Type B pancreatic cell (in vitro differentiated cells): Measurements from ENCODE around the gene PANK4. TPM values are rescaled to one million over a fixed set of nuclear protein-coding genes. Genes with fewer than 3 reads are reported as not detected.
"Not testable (repeated sequence)": the region's sequence is repeated elsewhere in the genome, so short reads cannot be mapped to it uniquely, and the experiment has no call there.

Source experiments
- DNase-seq: peaks from one replicate; pipeline ENCODE4 v3.0.0; 2021; ENCODE audit warnings: mixed read lengths; ENCODE audit not compliant: unreplicated experiment; ENCODE audit errors: extremely low spot score
- H3K27ac Mint-ChIP-seq: 2 replicates; pipeline ENCODE4 v1.8.0; 2021; ENCODE audit warnings: mild to moderate bottlenecking, mixed read lengths
- H3K27me3 Mint-ChIP-seq: 2 replicates; pipeline ENCODE4 v1.8.0; 2021; ENCODE audit warnings: mixed read lengths
- H3K36me3 Mint-ChIP-seq: 2 replicates; pipeline ENCODE4 v1.8.0; 2021; ENCODE audit warnings: mixed read lengths
- H3K4me1 Mint-ChIP-seq: one replicate; pipeline ENCODE4 v1.8.0; 2021; ENCODE audit warnings: mixed read lengths; ENCODE audit not compliant: unreplicated experiment
- H3K4me3 Mint-ChIP-seq: 2 replicates; pipeline ENCODE4 v1.8.0; 2021; ENCODE audit warnings: mild to moderate bottlenecking, mixed read lengths
- H3K9me3 Mint-ChIP-seq: 2 replicates; pipeline ENCODE4 v1.8.0; 2021; ENCODE audit warnings: mixed read lengths
- CTCF ChIP-seq: fragments of 200-600 bp; sonication (generic); conservative IDR thresholded peaks from 2 replicates; pipeline ENCODE4 v1.5.0; 2021; ENCODE audit warnings: antibody characterized with exemption, mild to moderate bottlenecking
- total RNA-seq: library from RNA; stranded (reverse); gene quantifications from 2 replicates; pipeline ENCODE4 v1.2.1, GENCODE V29; 2021; ENCODE audit warnings: low replicate concordance

Gene PANK4
- total RNA-seq, 1 donor from 2014 or later, result 49.1 TPM

- TF ChIP-seq CTCF, result no peak
- Mint-ChIP-seq H3K36me3 (no peaks in the 10 kb centered on the region), H3K27me3 (no peaks in the 10 kb centered on the region), H3K27ac (no peak overlapping the region), H3K9me3 (no peaks in the 10 kb centered on the region), H3K4me1 (peaks cover 5% of the 10 kb centered on the region), H3K4me3 (no peak overlapping the region)
- DNase-seq, result no peak
Measured at GRCh38 chr1:2552189-2552588, 25.8 kb upstream of the PANK4 start.

GRCh38 chr1:2551544-2551943 lies 25.1 kb upstream of the PANK4 start:
- not testable (repeated sequence) for H3K36me3 Mint-ChIP-seq, H3K4me3 Mint-ChIP-seq, H3K4me1 Mint-ChIP-seq, H3K27ac Mint-ChIP-seq, DNase-seq, H3K27me3 Mint-ChIP-seq, H3K9me3 Mint-ChIP-seq

GRCh38 chr1:2550309-2550861 lies 24.0 kb upstream of the PANK4 start:
- not testable (repeated sequence) for H3K36me3 Mint-ChIP-seq, DNase-seq, H3K27me3 Mint-ChIP-seq, H3K9me3 Mint-ChIP-seq, H3K27ac Mint-ChIP-seq, H3K4me3 Mint-ChIP-seq, H3K4me1 Mint-ChIP-seq

- H3K27ac Mint-ChIP-seq, H3K27me3 Mint-ChIP-seq, H3K9me3 Mint-ChIP-seq, H3K4me3 Mint-ChIP-seq, H3K4me1 Mint-ChIP-seq, H3K36me3 Mint-ChIP-seq, DNase-seq: not testable (repeated sequence)
Measured at GRCh38 chr1:2549367-2550029, 23.1 kb upstream of the PANK4 start.

- Mint-ChIP-seq H3K36me3 (no peaks in the 10 kb centered on the region), H3K4me1 (no peaks in the 10 kb centered on the region), H3K9me3 (no peaks in the 10 kb centered on the region), H3K27ac (peak overlapping the region; percentile 91), H3K4me3 (peak overlapping the region; percentile 41), H3K27me3 (no peaks in the 10 kb centered on the region)
- TF ChIP-seq CTCF, result peak; percentile 97
- DNase-seq, result peak; percentile 87
Measured at GRCh38 chr1:2548068-2548589, 21.7 kb upstream of the PANK4 start.

GRCh38 chr1:2547210-2548067 lies 21.0 kb upstream of the PANK4 start:
- peak overlapping the region; percentile 91 for H3K27ac Mint-ChIP-seq

More at GRCh38 chr1:2547210-2548067, 21.0 kb upstream of the PANK4 start:
- TF ChIP-seq CTCF, result no peak
- DNase-seq, result no peak
- Mint-ChIP-seq H3K4me3 (peak overlapping the region; percentile 87), H3K27me3 (no peaks in the 10 kb centered on the region), H3K9me3 (no peaks in the 10 kb centered on the region), H3K4me1 (no peaks in the 10 kb centered on the region), H3K36me3 (no peaks in the 10 kb centered on the region)
